Spleen (tissue), 11 donors: ENCODE measurements around the gene DHX34. TPM values are rescaled to one million over a fixed set of nuclear protein-coding genes. Genes with fewer than 3 reads are reported as not detected.
"Not testable (repeated sequence)": the region's sequence is repeated elsewhere in the genome, so short reads cannot be mapped to it uniquely, and the experiment has no call there.

Experiments
- DNase-seq: peaks from one replicate; pipeline ENCODE4 v3.0.0-alpha.2; 2020
- H3K27ac ChIP-seq, 8 donors: fragments of 200-600 bp; sonication (generic) in 7 of 8; 1 replicate in 4 of 8; 2 replicates in 4 of 8; pipeline versions ENCODE4 v1.5.0 to v1.8.0; 2016 to 2021; ENCODE audit warnings: inconsistent platforms in 4 of 8, mild to moderate bottlenecking in 4 of 8, moderate library complexity in 1 of 8
- H3K27me3 ChIP-seq, 7 donors: fragments of 200-600 bp; sonication (generic) in 6 of 7; replicated peaks in 1 of 7; 1 replicate in 4 of 7; 2 replicates in 3 of 7; pipeline versions ENCODE4 v1.5.0 to v1.8.0; 2016 to 2021; ENCODE audit warnings: inconsistent platforms in 3 of 7, mild to moderate bottlenecking in 1 of 7
- H3K36me3 ChIP-seq, 6 donors: fragments of 200-600 bp; sonication (generic) in 5 of 6; 1 replicate in 4 of 6; 2 replicates in 2 of 6; pipeline versions ENCODE4 v1.5.0 to v1.8.0; 2016 to 2021; ENCODE audit warnings: inconsistent platforms in 2 of 6
- H3K4me1 ChIP-seq, 6 donors: fragments of 200-600 bp; sonication (generic) in 5 of 6; 1 replicate in 3 of 6; 2 replicates in 3 of 6; pipeline versions ENCODE4 v1.5.0 to v1.8.0; 2016 to 2021; ENCODE audit warnings: inconsistent platforms in 3 of 6
- H3K4me3 ChIP-seq, 8 donors: fragments of 200-600 bp; sonication (generic) in 7 of 8; 1 replicate in 4 of 8; 2 replicates in 4 of 8; pipeline versions ENCODE4 v1.5.0 to v1.8.0; 2016 to 2021; ENCODE audit warnings: inconsistent platforms in 4 of 8, mild to moderate bottlenecking in 4 of 8, moderate library complexity in 2 of 8
- H3K9me3 ChIP-seq, 8 donors: fragments of 200-600 bp; sonication (generic) in 7 of 8; 1 replicate in 4 of 8; 2 replicates in 4 of 8; pipeline versions ENCODE4 v1.5.0 to v1.8.0; 2016 to 2021; ENCODE audit warnings: inconsistent platforms in 4 of 8
- CTCF ChIP-seq, 11 experiments: fragments of 200-600 bp in 7 of 11; fragments of 450-650 bp in 4 of 11; sonication (generic) in 4 of 11; IDR thresholded peaks in 8 of 11; conservative IDR thresholded peaks in 3 of 11; 1 replicate in 7 of 11; 2 replicates in 4 of 11; pipeline versions ENCODE4 v1.4.0 to v1.8.0; 2016 to 2021; ENCODE audit warnings: antibody characterized with exemption in 11 of 11, inconsistent platforms in 4 of 11, mild to moderate bottlenecking in 1 of 11
- POLR2A ChIP-seq, 3 donors: fragments of 450-650 bp; IDR thresholded peaks; one replicate each; pipeline ENCODE4 v1.5.1; 2017; ENCODE audit warnings: antibody characterized with exemption in 3 of 3, mild to moderate bottlenecking in 1 of 3
- POLR2AphosphoS5 ChIP-seq, 3 donors: sonication (generic); formaldehyde crosslinking; IDR thresholded peaks; one replicate each; pipeline ENCODE4 v1.5.1; 2017; ENCODE audit warnings: antibody characterized with exemption in 3 of 3
- WGBS, 5 donors: extraction: QIAGEN DNeasy Blood & Tissue Kit in 3 of 5; methylation state at CpG; one replicate each; pipeline versions ENCODE4 v1.1.5 to v1.1.7; 2013 to 2018; 5-methylcytosine and 5-hydroxymethylcytosine counted together
- intact Hi-C: fragments of 100-400 bp; cut with DNase I; formaldehyde crosslinking; loops from one replicate; pipeline ENCODE4 v1.15.0; 2023; ENCODE audit warnings: low total_unique reads
- polyA plus RNA-seq, 3 donors: library from polyadenylated mRNA; stranded (reverse); fragments of 200-250 nt; gene quantifications; one replicate each; pipeline ENCODE4 v1.2.1, GENCODE V29; 2013
- total RNA-seq, 7 donors: library from RNA; depleted of rRNA in 3 of 7; stranded (reverse); fragments of >200 nt in 3 of 7; fragmentation: NEBNext Ultra II Directional in 4 of 7; extraction: Animal tissue kit (Norgen Biotek cat#: 25700) in 4 of 7; gene quantifications; one replicate each; pipeline versions ENCODE4 v1.1.0 to v1.2.1, GENCODE V29; 2016 to 2021
- donor health status: healthy with polysubstance abuse.
- donor health status: DM: no; HTN: no; CAD: no; lungs with moderate emphysema.
- donor health status: DM: no; HTN: no; CAD: no.
- donor health status: Bipolar disorder and iron deficiency.
- donor health status: healthy.
- donor health status: DM: no; HTN: no; CAD: no.
- donor health status: DM: yes; HTN: yes; CAD: no.

The DHX34 gene
- total and polyA plus RNA-seq, 10 donors = 8.4 to 34.8 (median 22.5) TPM

- no peak overlapping the region for H3K4me3 ChIP-seq
- 85 to 98% (median 95%) methylated on average over 4 of the region's 4 CpGs for WGBS, 5 donors
Measured at GRCh38 chr19:47341734-47342133, 7.4 kb upstream of the DHX34 start.

GRCh38 chr19:47343194-47343802 is 5.8 kb upstream of the DHX34 start:
- H3K27me3 ChIP-seq = peaks cover 0 to 3% (median 0%) of the 10 kb centered on the region in 7 donors
- no peak overlapping the region for H3K4me3 ChIP-seq
- peaks cover 0 to 27% (median 3%) of the 10 kb centered on the region in 6 donors for H3K4me1 ChIP-seq
- TF ChIP-seq CTCF (IDR thresholded peaks at IDR 0.05 in 8 of 11, conservative IDR thresholded peaks at IDR 0.05 in 3 of 11) (no peak), POLR2AphosphoS5 (IDR thresholded peaks at IDR 0.05) (no peak), POLR2A (IDR thresholded peaks at IDR 0.05) (no peak)
- DNase-seq = no peak
- peaks cover 0 to 40% (median 3%) of the 10 kb centered on the region in 6 donors for H3K36me3 ChIP-seq
- H3K9me3 ChIP-seq = no peaks in the 10 kb centered on the region
- no peak overlapping the region for H3K27ac ChIP-seq
- 85 to 91% (median 89%) methylated on average over 11 of the region's 11 CpGs for WGBS, 5 donors
- intact Hi-C loops = no loop called here

More at GRCh38 chr19:47341734-47342133, 7.4 kb upstream of the DHX34 start:
- H3K9me3 ChIP-seq = no peaks in the 10 kb centered on the region
- DNase-seq = no peak
- H3K36me3 ChIP-seq = peaks cover 0 to 40% (median 3%) of the 10 kb centered on the region in 6 donors
- H3K4me1 ChIP-seq = peaks cover 0 to 30% (median 7%) of the 10 kb centered on the region in 6 donors
- TF ChIP-seq POLR2A (IDR thresholded peaks at IDR 0.05) (no peak), CTCF (IDR thresholded peaks at IDR 0.05 in 8 of 11, conservative IDR thresholded peaks at IDR 0.05 in 3 of 11) (no peak), POLR2AphosphoS5 (IDR thresholded peaks at IDR 0.05) (no peak)
- intact Hi-C loops = no loop called here
- H3K27me3 ChIP-seq = peaks cover 0 to 3% (median 0%) of the 10 kb centered on the region in 7 donors
- no peak overlapping the region for H3K27ac ChIP-seq

- WGBS, 5 donors = 67 to 75% (median 71%) methylated on average over 1 of the region's 1 CpG
- intact Hi-C loops = no loop called here
- Histone ChIP-seq H3K27ac (no peak overlapping the region), H3K9me3 (no peaks in the 10 kb centered on the region), H3K4me1 (peaks cover 0 to 27% (median 9%) of the 10 kb centered on the region in 6 donors), H3K27me3 (peaks cover 0 to 3% (median 0%) of the 10 kb centered on the region in 7 donors), H3K36me3 (peaks cover 0 to 40% (median 3%) of the 10 kb centered on the region in 6 donors), H3K4me3 (no peak overlapping the region)
- DNase-seq = no peak
- no peak for TF ChIP-seq POLR2A (IDR thresholded peaks at IDR 0.05)
- TF ChIP-seq CTCF (IDR thresholded peaks at IDR 0.05 in 8 of 11, conservative IDR thresholded peaks at IDR 0.05 in 3 of 11) = no peak
Measured at GRCh38 chr19:47344425-47344824, 4.7 kb upstream of the DHX34 start.

GRCh38 chr19:47346024-47346423 is 3.1 kb upstream of the DHX34 start:
- peak in 1 of 3 donors; percentile 19 for TF ChIP-seq POLR2AphosphoS5 (IDR thresholded peaks at IDR 0.05)
- peak overlapping the region in 1 of 8 donors; percentile 43 for H3K27ac ChIP-seq
- DNase-seq, H3K4me3 ChIP-seq, H3K27me3 ChIP-seq, intact Hi-C loops, H3K9me3 ChIP-seq: not testable (repeated sequence)
- peaks cover 0 to 33% (median 1%) of the 10 kb centered on the region in 6 donors for H3K36me3 ChIP-seq
- H3K4me1 ChIP-seq = peaks cover 3 to 38% (median 23%) of the 10 kb centered on the region in 6 donors
- WGBS, 5 donors = 91 to 95% (median 95%) methylated on average over 6 of the region's 6 CpGs
